CD14-positive monocyte (primary cell): ENCODE measurements around the gene LGALS16. TPM values are rescaled to one million over a fixed set of nuclear protein-coding genes. Genes with fewer than 3 reads are reported as not detected.

Experiments used
- DNase-seq, 3 donors: peaks; one replicate each; pipeline ENCODE4 v3.0.0-alpha.2; 2011 to 2022
- H2AFZ ChIP-seq: 2 replicates; pipeline ENCODE4 v1.6.0; 2012; ENCODE audit warnings: mild to moderate bottlenecking, low read depth, low read length, inconsistent platforms; ENCODE audit not compliant: insufficient read depth, poor library complexity, severe bottlenecking
- H3K27ac ChIP-seq, 2 donors: 1 replicate in 1 of 2; 2 replicates in 1 of 2; pipeline ENCODE4 v1.5.1; 2012 to 2013; ENCODE audit warnings: low read length in 2 of 2, control low read depth in 1 of 2, inconsistent platforms in 1 of 2, low read depth in 1 of 2, mild to moderate bottlenecking in 1 of 2
- H3K27me3 ChIP-seq, 2 donors: one replicate each; pipeline versions ENCODE4 v1.6.0 to v1.6.1; 2011 to 2013; ENCODE audit warnings: low read length in 2 of 2; ENCODE audit not compliant: control insufficient read depth in 2 of 2, insufficient read depth in 2 of 2
- H3K36me3 ChIP-seq, 2 donors: replicated peaks in 1 of 2; 1 replicate in 1 of 2; 2 replicates in 1 of 2; pipeline versions ENCODE4 v1.5.1 to v1.6.1; 2012 to 2013; ENCODE audit warnings: low read length in 2 of 2, control low read depth in 1 of 2, inconsistent platforms in 1 of 2, mild to moderate bottlenecking in 1 of 2; ENCODE audit not compliant: insufficient read depth in 2 of 2, control insufficient read depth in 1 of 2
- H3K4me1 ChIP-seq, 2 donors: 1 replicate in 1 of 2; 2 replicates in 1 of 2; pipeline versions ENCODE4 v1.5.1 to v1.6.1; 2012 to 2013; ENCODE audit warnings: low read length in 2 of 2, control low read depth in 1 of 2, inconsistent platforms in 1 of 2, mild to moderate bottlenecking in 1 of 2, moderate library complexity in 1 of 2; ENCODE audit not compliant: insufficient read depth in 2 of 2, control insufficient read depth in 1 of 2
- H3K4me2 ChIP-seq: replicated peaks from 2 replicates; pipeline ENCODE3; 2012; ENCODE audit warnings: low read length, moderate library complexity, mild to moderate bottlenecking; ENCODE audit not compliant: poor library complexity, severe bottlenecking; ENCODE audit errors: extremely low read depth
- H3K4me3 ChIP-seq, 3 experiments: fragments of 200-600 bp in 1 of 3; sonication (generic) in 1 of 3; replicated peaks in 1 of 3; 1 replicate in 2 of 3; 2 replicates in 1 of 3; pipeline ENCODE4 v1.5.1; 2011 to 2013; ENCODE audit warnings: low read length in 3 of 3, mild to moderate bottlenecking in 3 of 3, control low read depth in 2 of 3, low read depth in 2 of 3, inconsistent platforms in 1 of 3, moderate library complexity in 1 of 3
- H3K79me2 ChIP-seq: 2 replicates; pipeline ENCODE4 v1.6.0; 2012; ENCODE audit warnings: mild to moderate bottlenecking, control low read depth, inconsistent platforms, low read length, moderate library complexity; ENCODE audit not compliant: insufficient read depth
- H3K9ac ChIP-seq: 2 replicates; pipeline ENCODE4 v1.6.0; 2017; ENCODE audit warnings: low read length, mild to moderate bottlenecking; ENCODE audit not compliant: insufficient read depth, poor library complexity, severe bottlenecking
- H3K9me3 ChIP-seq, 2 donors: replicated peaks in 1 of 2; 1 replicate in 1 of 2; 2 replicates in 1 of 2; pipeline versions ENCODE4 v1.5.1 to v1.6.1; 2012 to 2013; ENCODE audit warnings: low read length in 2 of 2, control low read depth in 1 of 2; ENCODE audit not compliant: control insufficient read depth in 1 of 2, insufficient read depth in 1 of 2
- H4K20me1 ChIP-seq: 2 replicates; pipeline ENCODE4 v1.6.0; 2012; ENCODE audit warnings: mild to moderate bottlenecking, low read length, control low read depth, moderate library complexity; ENCODE audit not compliant: insufficient read depth
- H3K27ac Mint-ChIP-seq, 7 donors: one replicate each; pipeline ENCODE4 v1.8.0; 2020; ENCODE audit warnings: mild to moderate bottlenecking in 7 of 7, mixed read lengths in 7 of 7, moderate library complexity in 6 of 7, inconsistent platforms in 2 of 7
- H3K27me3 Mint-ChIP-seq, 3 donors: one replicate each; pipeline ENCODE4 v1.8.0; 2021 to 2022; ENCODE audit warnings: low read depth in 3 of 3, mild to moderate bottlenecking in 3 of 3, mixed read lengths in 3 of 3, moderate library complexity in 3 of 3, inconsistent platforms in 1 of 3
- H3K36me3 Mint-ChIP-seq, 2 donors: one replicate each; pipeline ENCODE4 v1.8.0; 2020; ENCODE audit warnings: mixed read lengths in 2 of 2, inconsistent platforms in 1 of 2, mild to moderate bottlenecking in 1 of 2
- H3K4me1 Mint-ChIP-seq: one replicate; pipeline ENCODE4 v1.8.0; 2020; ENCODE audit warnings: mild to moderate bottlenecking, mixed read lengths
- H3K4me3 Mint-ChIP-seq, 2 donors: one replicate each; pipeline ENCODE4 v1.8.0; 2020; ENCODE audit warnings: mild to moderate bottlenecking in 2 of 2, mixed read lengths in 2 of 2, moderate library complexity in 1 of 2
- H3K9me3 Mint-ChIP-seq, 7 donors: one replicate each; pipeline ENCODE4 v1.8.0; 2020 to 2022; ENCODE audit warnings: mixed read lengths in 7 of 7, mild to moderate bottlenecking in 6 of 7, moderate library complexity in 6 of 7, inconsistent platforms in 2 of 7
- WGBS: methylation state at CpG from one replicate; pipeline ENCODE4 v1.1.5; 2013; ENCODE audit warnings: missing lambda C conversion rate; ENCODE audit not compliant: insufficient coverage; 5-methylcytosine and 5-hydroxymethylcytosine counted together
- intact Hi-C, 2 donors: fragments of 100-400 bp; cut with micrococcal nuclease; formaldehyde crosslinking; loops; one replicate each; pipeline versions ENCODE4 v1.15.0 to v1.15.1; 2023
- polyA plus RNA-seq, 3 donors: library from polyadenylated mRNA; depleted of rRNA in 1 of 3; unstranded in 2 of 3; stranded (reverse) in 1 of 3; fragments of 300-500 nt in 2 of 3; fragments of >200 nt in 1 of 3; fragmentation: Illumina TruSeq in 2 of 3; gene quantifications; 1 replicate in 2 of 3; 2 replicates in 1 of 3; pipeline ENCODE4 v1.2.3, GENCODE V29; 2012 to 2021
- TF ChIP-seq, protein P1 (sequence below): fragments of 200-600 bp; IDR thresholded peaks from one replicate; pipeline ENCODE4 v1.8.0; 2022; ENCODE audit warnings: antibody characterized with exemption, mild to moderate bottlenecking

LGALS16 gene
- polyA plus RNA-seq, 3 donors: not detected

DNA sequence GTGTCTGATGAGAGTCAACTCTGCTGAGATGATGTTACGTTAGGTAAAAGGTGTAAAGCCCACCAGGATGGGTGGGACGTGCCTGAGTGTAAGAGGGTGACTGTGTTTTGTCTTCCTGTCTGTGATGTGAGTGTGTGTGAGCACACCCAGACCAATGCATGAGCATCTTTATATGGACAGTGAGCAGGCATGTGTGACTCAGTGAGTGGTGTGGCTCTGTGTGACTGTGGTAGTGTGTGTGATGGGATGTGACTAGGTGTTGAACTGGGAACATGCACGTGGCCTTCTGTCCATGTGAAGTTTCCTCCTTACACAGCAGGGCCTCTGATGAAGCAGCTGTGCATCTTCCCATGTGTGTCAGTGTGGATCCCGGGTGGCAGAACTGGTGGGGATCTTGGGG lies 17.8 kb upstream of the LGALS16 start:
- WGBS: 78% methylated on average over 3 of the region's 4 CpGs
- H3K4me1 Mint-ChIP-seq: no peaks in the 10 kb centered on the region
- no peaks in the 10 kb centered on the region for H3K27me3 ChIP-seq
- no peak overlapping the region for H3K27ac ChIP-seq
- TF ChIP-seq, protein P1, sequence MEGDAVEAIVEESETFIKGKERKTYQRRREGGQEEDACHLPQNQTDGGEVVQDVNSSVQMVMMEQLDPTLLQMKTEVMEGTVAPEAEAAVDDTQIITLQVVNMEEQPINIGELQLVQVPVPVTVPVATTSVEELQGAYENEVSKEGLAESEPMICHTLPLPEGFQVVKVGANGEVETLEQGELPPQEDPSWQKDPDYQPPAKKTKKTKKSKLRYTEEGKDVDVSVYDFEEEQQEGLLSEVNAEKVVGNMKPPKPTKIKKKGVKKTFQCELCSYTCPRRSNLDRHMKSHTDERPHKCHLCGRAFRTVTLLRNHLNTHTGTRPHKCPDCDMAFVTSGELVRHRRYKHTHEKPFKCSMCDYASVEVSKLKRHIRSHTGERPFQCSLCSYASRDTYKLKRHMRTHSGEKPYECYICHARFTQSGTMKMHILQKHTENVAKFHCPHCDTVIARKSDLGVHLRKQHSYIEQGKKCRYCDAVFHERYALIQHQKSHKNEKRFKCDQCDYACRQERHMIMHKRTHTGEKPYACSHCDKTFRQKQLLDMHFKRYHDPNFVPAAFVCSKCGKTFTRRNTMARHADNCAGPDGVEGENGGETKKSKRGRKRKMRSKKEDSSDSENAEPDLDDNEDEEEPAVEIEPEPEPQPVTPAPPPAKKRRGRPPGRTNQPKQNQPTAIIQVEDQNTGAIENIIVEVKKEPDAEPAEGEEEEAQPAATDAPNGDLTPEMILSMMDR: no peak
- no peaks in the 10 kb centered on the region for H4K20me1 ChIP-seq
- peaks cover 8 to 16% (median 10%) of the 10 kb centered on the region in 3 donors for H3K27me3 Mint-ChIP-seq
- no peaks in the 10 kb centered on the region for H3K4me1 ChIP-seq
- no peaks in the 10 kb centered on the region for H3K9me3 ChIP-seq
- no peak overlapping the region for H2AFZ ChIP-seq
- no peak for DNase-seq
- H3K27ac Mint-ChIP-seq: no peak overlapping the region
- no peak overlapping the region for H3K4me3 ChIP-seq
- H3K4me2 ChIP-seq: no peak overlapping the region
- peaks cover 0 to 6% (median 0%) of the 10 kb centered on the region in 7 donors for H3K9me3 Mint-ChIP-seq
- no peak overlapping the region for H3K4me3 Mint-ChIP-seq
- intact Hi-C loops: no loop called here
- no peaks in the 10 kb centered on the region for H3K36me3 Mint-ChIP-seq
- no peak overlapping the region for H3K9ac ChIP-seq
- H3K36me3 ChIP-seq: no peaks in the 10 kb centered on the region
- no peaks in the 10 kb centered on the region for H3K79me2 ChIP-seq

DNA sequence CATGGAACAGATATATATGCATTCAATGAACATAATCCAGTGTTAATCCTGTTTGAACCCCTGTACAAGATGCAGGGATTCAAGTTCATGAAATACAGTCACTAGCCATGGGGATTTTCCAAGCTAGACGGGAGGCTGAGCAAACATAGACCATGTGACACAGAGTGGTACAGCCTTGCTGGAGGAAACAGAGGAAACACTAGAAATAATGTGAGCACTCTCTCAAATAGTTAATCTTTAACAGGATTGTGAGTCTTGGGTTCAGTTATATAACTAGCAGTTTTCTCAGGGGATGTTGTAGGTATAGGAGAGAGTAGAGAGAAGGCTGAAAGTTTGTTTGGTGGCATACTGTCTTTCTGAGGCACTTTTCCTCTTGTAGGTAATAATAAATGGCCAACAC lies 13.9 kb upstream of the LGALS16 start:
- H3K9me3 Mint-ChIP-seq: peaks cover 0 to 3% (median 2%) of the 10 kb centered on the region in 7 donors
- Histone ChIP-seq H3K27ac (no peak overlapping the region), H4K20me1 (no peaks in the 10 kb centered on the region), H3K4me1 (no peaks in the 10 kb centered on the region), H2AFZ (no peak overlapping the region), H3K9me3 (no peaks in the 10 kb centered on the region), H3K4me3 (no peak overlapping the region), H3K27me3 (no peaks in the 10 kb centered on the region), H3K9ac (no peak overlapping the region), H3K79me2 (no peaks in the 10 kb centered on the region), H3K4me2 (no peak overlapping the region), H3K36me3 (no peaks in the 10 kb centered on the region)
- no CpG with 5 or more reads among the region's 1 CpG for WGBS
- H3K27me3 Mint-ChIP-seq: peaks cover 7 to 9% (median 8%) of the 10 kb centered on the region in 3 donors
- H3K36me3 Mint-ChIP-seq: no peaks in the 10 kb centered on the region
- no peak for DNase-seq
- no peak overlapping the region for H3K27ac Mint-ChIP-seq
- H3K4me3 Mint-ChIP-seq: peak overlapping the region in 1 of 2 donors; percentile 1
- TF ChIP-seq, protein P1: no peak
- H3K4me1 Mint-ChIP-seq: no peaks in the 10 kb centered on the region
- intact Hi-C loops: no loop called here
